Liver (tissue), 3 donors: ENCODE data around the gene TGFBR1.

Source experiments
- ATF3 ChIP-seq: IDR thresholded peaks from 2 replicates; pipeline ENCODE4 v1.6.1; 2016; ENCODE audit warnings: antibody characterized with exemption
- CTCF ChIP-seq: fragments of 150-350 bp; IDR thresholded peaks from 2 replicates; pipeline ENCODE4 v1.5.1; 2017; ENCODE audit warnings: improper control_type of control experiment, low read depth, low read length; ENCODE audit not compliant: missing input control
- FOXA1 ChIP-seq: IDR thresholded peaks from 2 replicates; pipeline ENCODE4 v1.6.1; 2016; ENCODE audit warnings: antibody characterized with exemption
- JUND ChIP-seq, 2 donors: IDR thresholded peaks; 2 replicates each; pipeline ENCODE4 v1.6.1; 2016; ENCODE audit warnings: antibody characterized with exemption in 2 of 2
- MAX ChIP-seq: IDR thresholded peaks from 2 replicates; pipeline ENCODE4 v1.6.1; 2016; ENCODE audit warnings: antibody characterized with exemption
- RAD21 ChIP-seq, 2 donors: IDR thresholded peaks; 2 replicates each; pipeline ENCODE4 v1.6.1; 2016; ENCODE audit warnings: antibody characterized with exemption in 2 of 2, mild to moderate bottlenecking in 2 of 2
- REST ChIP-seq: IDR thresholded peaks from 2 replicates; pipeline ENCODE4 v1.6.1; 2016; ENCODE audit warnings: antibody characterized with exemption, mild to moderate bottlenecking
- donor health status: healthy.
- donor health status: healthy.

GRCh38 chr9:99070681-99071080, 34.2 kb upstream of the TGFBR1 start:
- no peak for TF ChIP-seq CTCF
- no peak for TF ChIP-seq JUND (IDR thresholded peaks at IDR 0.05)
- TF ChIP-seq MAX: no peak
- TF ChIP-seq REST: no peak
- no peak for TF ChIP-seq FOXA1
- no peak for TF ChIP-seq ATF3
- TF ChIP-seq RAD21 (IDR thresholded peaks at IDR 0.05): no peak
